Activated gamma-delta T cell (primary cell): Measurements from ENCODE around the gene IAH1.
"Not testable (repeated sequence)": the region's sequence is repeated elsewhere in the genome, so short reads cannot be mapped to it uniquely, and the experiment has no call there.

Source experiments
- DNase-seq: peaks from one replicate; lab custom pipeline; 2025; lab: John Stamatoyannopoulos, UW

The IAH1 gene

GRCh38 chr2:9473308-9473984, 905 bp upstream of the IAH1 start:
- DNase-seq, result no peak

DNA sequence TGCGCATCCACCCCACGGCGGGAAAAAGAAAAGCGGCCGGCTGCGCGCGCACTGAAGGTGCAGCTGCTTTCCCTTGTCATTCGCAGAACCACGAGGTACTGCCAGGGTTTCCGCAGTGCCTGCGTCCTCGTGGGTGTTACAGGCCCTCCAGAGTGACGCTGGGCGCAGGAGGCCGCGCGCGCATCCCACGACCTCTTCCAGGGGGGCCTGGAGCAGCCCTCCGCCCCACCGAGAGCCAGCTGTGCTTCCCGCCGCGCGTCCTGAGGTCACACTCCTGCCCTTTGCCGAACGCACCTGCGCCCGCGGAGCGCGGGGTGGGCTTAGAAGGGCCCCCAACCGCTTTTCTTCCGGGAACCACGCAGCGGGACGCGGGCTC, 378 bp upstream of the IAH1 start:
- DNase-seq, result peak; percentile 52

DNA sequence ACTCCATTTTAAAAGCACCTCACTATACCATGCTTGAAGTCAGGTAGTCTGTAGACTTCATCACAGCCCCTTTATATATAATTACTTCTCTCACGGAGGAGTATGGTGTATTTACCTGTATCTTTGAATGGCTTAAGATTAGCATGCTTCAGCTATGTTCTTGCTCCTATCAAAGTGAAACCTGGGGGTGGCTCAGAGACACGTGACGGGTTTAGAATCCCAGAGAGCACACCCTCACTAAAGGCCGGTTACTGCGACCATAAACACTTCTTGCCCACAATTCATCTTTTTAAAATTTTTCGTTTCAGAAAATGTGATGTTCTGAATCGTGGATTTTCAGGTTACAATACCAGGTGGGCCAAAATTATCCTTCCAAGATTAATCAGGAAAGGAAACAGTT, 3.6 kb downstream of the IAH1 start:
- DNase-seq, result no peak

DNA sequence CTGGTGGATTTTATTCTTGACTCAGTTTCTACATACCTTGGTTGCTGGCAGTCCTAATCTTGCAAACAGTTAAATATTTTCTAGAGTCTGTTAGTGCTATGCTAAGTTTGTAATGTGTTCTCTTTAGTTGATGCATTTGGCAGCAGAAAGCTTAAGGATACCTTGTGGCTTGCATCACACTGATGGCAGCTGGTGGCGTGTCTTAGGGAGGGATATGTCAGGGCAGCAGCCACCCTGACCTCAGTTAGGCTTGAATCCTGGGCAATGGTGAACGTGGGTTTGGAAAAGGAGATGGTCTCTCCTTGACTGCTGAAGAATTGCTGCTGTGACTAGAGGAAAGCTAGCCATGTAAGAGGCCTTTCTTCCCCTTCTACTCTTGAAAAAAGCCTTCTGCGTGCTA, 4.2 kb downstream of the IAH1 start:
- no peak for DNase-seq

DNA sequence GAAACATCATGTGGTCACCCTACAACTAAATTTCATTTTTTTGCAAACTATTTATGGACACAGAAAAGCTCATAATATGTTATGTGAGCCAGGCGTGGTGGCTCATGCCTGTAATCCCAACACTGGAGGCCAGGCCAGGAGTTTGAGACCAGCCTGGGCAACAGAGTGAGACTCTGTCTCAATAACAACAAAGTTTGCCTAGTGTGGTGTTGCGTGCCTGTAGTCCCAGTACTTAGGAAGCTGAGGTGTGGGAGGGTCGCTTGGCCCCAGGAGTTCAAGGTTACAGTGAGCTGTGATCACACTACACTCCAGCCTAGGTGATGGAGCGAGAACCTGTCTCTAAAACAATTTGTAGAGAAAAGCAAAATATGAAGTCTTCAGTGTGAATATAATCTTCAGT, 5.8 kb downstream of the IAH1 start:
- no peak for DNase-seq

GRCh38 chr2:9483107-9483506, 8.8 kb downstream of the IAH1 start:
- no peak for DNase-seq

DNA sequence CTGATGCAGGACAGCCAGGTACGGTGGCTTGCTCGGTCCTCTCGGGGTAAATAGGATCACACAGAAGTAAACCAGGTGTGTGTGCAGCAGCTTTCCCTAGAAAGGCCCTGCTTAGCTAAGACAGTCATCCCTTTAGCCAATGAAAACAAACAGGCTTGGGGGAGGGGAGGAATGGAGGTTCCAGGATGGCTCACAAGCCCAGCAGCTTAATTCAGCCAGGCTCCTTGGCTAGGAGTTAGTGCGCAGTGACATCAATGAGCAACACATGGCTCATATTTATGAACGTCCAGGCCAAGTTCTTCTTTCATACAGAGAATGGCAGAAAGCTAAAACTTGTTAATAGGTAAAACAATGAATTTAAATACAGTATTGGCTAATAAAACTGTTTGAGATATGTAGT, 10.2 kb downstream of the IAH1 start:
- DNase-seq, result no peak

DNA sequence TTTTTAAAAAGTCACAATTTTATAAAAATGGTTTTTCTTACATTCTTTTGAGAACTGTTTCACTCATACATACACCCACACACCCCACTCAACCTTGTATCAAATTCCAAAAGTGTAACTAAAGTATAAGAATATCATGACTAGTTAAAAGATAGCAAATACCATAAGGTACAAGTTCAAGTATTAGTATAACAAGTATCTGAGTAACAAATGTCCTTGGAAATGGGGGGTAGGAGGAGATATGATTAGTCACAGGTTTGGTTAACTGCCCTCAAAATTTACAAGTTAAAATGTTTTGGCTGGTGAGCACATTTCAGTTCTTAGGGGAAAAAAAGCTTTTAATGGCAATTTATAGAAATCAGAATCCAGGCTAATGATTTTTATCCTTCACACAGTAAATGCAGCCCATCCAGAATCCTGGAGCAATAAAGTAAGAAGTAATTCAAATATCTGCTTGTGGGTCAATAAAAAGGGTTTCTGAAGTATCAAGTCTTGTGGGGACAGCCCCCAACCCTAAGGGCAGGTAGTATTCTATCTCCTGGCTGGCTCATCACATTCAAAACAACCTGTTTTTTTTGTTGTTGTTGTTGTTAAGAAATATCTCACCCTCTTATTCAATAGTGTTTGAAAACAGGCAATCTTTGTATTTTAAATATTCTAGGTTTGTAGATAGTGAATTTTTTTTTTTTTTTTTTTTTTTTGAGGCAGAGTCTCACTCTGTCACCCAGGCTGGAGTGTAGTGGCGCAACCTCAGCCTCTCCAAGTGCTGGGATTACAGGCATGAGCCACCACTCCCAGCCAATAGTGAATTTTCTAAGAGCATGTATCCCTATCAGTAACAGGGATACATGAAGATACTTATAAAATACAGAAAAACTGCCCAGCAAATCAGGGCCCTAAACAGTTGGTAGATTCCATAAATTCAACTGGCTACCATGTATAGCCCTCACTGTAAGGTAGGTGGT, 14.5 kb downstream of the IAH1 start:
- DNase-seq, result no peak

DNA sequence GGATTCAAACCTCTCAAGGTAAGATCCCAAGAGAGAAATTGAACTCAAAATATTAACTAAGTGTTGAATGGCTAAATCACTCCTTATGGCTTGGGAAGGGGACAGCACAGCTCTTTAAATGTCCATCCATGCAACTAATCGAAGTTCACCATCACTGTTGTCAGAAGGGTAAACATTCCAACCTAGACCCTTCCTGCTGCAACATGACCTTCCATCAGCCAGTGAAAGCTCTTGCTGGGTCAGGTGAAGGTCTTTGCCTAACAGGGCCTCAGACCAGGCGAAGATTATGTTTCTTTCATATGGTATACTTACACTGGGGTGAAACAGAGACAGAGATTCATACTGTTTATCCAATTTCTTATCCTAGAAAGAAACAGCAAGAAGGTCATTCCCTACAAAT, 16.4 kb downstream of the IAH1 start:
- DNase-seq, result no peak

GRCh38 chr2:9492927-9493326, 18.6 kb downstream of the IAH1 start:
- DNase-seq, result no peak

DNA sequence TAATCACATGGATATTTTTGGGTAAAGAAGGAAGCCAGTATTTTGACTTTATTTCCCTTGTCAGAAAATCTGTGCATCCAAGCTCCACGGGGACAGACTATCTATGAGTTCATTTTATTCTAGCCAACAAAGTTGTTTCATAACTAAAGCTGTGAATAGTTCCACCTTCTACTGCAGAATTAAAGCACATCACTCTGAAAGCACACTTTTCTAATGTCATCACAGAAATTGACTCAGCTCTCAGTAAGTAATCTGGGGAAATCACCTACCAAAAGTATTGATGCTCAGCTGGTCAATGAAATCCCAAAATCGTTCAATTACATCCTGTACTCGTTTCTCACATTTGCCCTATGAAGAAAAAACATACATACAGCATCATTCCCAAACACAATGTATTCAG, 19.1 kb downstream of the IAH1 start:
- DNase-seq, result no peak

DNA sequence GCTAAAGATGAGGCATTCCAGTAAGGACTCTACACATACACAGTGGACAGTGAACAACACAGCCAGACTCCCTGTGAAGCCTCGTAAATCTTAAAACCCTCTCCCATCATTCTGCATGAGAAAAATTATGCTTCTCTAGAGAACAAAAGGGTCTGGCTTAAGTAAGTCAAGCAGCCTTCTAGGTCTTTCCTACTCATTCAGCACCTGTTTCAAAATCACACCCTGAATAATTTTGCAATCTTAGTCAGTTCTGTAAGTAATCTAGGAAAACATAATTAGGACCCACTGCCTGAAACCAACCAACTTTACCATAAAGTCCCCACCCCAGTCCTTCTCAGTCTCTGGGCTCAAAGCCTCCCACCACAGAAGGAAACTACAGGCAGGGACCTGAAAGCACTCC, 19.7 kb downstream of the IAH1 start:
- DNase-seq, result no peak

DNA sequence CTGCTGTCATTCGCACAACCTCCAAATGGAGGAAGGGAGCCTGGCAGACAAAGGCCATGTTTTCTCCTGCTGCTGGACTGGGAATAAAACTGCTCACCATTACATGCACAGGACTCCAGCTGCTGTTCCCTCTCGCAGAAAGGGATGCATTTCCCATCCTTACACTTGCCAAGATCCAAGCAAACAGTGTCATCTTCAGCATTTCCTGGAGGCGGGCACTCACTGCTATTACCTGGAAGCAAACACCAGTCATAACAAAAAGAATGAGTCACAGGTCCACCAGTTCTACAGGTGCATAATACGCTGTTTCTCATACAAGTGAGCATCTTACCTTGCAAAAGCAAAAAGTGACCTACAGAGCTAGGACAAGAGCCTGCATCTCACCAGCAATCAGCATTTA, 22.7 kb downstream of the IAH1 start:
- DNase-seq, result no peak

DNA sequence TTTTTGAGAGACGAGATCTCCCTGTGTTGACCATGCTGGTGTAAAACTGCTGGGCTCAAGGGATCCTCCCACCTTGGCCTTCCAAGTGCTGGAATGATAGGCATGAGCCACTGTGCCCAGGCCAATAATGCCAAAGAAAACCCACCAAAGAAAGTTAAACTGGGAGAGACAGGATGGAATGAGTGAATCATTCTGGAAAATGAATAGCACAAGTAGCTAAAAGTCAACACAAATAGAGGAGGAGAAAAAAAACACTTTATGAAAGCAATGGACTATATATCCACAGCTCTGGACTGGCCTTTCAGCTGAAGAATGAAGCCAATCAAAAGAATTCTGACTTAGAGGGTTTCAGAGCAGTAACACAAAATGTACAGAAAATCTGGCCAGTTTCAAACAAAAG, 23.9 kb downstream of the IAH1 start:
- no peak for DNase-seq

- DNase-seq, result no peak
Measured at GRCh38 chr2:9508931-9509330, 34.6 kb downstream of the IAH1 start.

DNA sequence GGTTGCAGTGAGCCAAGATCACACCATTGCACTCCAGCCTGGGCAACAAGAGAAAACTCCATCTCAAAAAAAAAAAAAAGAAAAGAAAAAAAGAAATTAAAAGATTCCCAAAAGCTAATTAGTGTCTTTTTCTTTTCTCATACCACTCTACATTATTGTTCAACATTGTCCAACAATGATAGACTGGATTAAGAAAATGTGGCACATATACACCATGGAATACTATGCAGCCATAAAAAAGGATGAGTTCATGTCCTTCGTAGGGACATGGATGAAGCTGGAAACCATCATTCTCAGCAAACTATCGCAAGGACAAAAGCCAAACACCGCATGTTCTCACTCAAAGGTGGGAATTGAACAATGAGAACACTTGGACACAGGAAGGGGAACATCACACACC, 39.6 kb downstream of the IAH1 start:
- not testable (repeated sequence) for DNase-seq

- DNase-seq, result no peak
Measured at GRCh38 chr2:9517118-9517782, 42.9 kb downstream of the IAH1 start.

DNA sequence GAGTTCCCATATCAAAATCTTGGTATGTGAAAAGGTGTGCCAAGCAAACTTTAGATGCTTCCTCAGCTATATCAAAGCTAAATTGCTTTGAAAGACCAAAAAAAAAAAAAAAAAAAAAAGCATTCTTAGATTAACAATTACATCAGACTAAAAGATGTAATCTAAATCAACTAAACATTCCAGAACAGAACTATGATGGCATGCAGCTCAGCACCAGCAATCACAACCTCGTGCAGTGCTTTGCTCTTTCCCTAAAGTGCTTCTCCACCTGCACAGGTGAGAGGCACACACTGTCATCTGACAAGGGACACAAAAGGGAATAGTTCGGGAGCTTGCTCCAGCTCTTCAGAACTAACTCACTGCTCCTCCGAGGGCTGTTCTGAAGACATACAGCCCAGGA, 43.8 kb downstream of the IAH1 start:
- no peak for DNase-seq

- no peak for DNase-seq
Measured at GRCh38 chr2:9518780-9519179, 44.4 kb downstream of the IAH1 start.

DNA sequence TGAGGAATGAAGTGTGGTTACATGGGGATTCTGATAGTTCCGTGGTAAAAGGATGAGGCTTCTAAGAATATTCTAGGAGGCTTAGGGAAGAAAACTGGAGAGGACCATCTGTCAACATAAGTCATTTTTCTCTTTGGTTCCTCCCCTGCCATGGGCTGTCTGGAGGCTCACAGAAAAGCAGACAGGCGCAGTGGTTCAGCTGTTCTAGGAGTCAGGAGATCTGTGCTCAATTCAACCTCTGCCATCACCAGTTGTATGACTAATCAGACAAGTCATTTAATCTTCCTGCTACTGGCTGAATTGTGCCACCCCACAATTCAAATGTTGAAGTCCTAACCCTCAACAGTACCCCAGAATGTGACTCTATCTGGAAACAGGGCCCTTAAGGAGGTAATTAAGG, 44.9 kb downstream of the IAH1 start:
- DNase-seq, result no peak

GRCh38 chr2:9524291-9524690, 49.9 kb downstream of the IAH1 start:
- DNase-seq, result no peak

DNA sequence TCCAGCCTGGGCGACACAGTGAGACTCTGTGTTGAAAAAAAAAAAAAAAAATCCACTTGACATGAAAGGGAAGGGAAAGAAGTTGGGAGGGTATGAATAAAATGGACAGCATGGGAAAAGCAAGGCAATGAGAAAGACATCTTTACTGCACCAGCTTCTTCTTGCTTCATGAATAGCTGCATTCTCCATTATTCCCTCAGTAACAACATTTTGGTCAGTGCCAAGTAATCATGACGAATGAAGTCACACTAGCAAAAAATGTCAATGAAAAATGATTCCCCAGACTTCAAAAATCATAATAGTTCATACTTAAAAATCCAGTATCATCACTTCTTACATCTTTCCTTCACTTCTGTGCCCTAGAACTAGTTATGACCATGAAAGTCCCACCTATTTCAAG, 50.9 kb downstream of the IAH1 start:
- DNase-seq, result no peak
